ENCODE results near the gene SFTA2.

DNA sequence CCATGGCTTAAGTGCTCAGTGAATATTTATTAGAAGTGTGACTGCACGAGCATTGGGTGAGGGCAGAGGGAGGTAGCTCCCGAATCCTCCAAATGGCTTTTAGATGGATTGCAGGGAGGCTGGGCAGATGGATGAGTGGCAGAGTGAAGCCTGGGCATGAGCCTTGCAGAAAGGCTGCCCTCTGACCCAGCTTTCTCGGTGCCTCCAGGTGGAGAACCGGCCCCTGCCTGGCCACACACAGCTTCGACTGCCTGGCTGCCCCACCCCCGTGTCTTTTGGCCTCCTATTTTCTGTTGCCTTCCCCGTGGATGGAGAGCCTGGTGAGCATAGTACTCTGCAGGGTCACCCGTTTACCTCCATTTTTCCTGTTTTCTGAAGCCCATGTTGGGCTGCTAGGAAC lies 14.5 kb downstream of the SFTA2 start:
- no peak for TF ChIP-seq FOSL2 (IDR thresholded peaks at IDR 0.05; ENCODE audit: borderline replicate concordance, low read depth)
- TF ChIP-seq, protein P1, sequence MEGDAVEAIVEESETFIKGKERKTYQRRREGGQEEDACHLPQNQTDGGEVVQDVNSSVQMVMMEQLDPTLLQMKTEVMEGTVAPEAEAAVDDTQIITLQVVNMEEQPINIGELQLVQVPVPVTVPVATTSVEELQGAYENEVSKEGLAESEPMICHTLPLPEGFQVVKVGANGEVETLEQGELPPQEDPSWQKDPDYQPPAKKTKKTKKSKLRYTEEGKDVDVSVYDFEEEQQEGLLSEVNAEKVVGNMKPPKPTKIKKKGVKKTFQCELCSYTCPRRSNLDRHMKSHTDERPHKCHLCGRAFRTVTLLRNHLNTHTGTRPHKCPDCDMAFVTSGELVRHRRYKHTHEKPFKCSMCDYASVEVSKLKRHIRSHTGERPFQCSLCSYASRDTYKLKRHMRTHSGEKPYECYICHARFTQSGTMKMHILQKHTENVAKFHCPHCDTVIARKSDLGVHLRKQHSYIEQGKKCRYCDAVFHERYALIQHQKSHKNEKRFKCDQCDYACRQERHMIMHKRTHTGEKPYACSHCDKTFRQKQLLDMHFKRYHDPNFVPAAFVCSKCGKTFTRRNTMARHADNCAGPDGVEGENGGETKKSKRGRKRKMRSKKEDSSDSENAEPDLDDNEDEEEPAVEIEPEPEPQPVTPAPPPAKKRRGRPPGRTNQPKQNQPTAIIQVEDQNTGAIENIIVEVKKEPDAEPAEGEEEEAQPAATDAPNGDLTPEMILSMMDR (IDR thresholded peaks at IDR 0.05), result no peak
- TF ChIP-seq MEF2A (IDR thresholded peaks at IDR 0.05; ENCODE audit: borderline replicate concordance, low read depth), result no peak
- TF ChIP-seq, protein P2, sequence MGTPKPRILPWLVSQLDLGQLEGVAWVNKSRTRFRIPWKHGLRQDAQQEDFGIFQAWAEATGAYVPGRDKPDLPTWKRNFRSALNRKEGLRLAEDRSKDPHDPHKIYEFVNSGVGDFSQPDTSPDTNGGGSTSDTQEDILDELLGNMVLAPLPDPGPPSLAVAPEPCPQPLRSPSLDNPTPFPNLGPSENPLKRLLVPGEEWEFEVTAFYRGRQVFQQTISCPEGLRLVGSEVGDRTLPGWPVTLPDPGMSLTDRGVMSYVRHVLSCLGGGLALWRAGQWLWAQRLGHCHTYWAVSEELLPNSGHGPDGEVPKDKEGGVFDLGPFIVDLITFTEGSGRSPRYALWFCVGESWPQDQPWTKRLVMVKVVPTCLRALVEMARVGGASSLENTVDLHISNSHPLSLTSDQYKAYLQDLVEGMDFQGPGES (IDR thresholded peaks at IDR 0.05; ENCODE audit: low read depth, low read length), result no peak
- TF ChIP-seq, protein P3, sequence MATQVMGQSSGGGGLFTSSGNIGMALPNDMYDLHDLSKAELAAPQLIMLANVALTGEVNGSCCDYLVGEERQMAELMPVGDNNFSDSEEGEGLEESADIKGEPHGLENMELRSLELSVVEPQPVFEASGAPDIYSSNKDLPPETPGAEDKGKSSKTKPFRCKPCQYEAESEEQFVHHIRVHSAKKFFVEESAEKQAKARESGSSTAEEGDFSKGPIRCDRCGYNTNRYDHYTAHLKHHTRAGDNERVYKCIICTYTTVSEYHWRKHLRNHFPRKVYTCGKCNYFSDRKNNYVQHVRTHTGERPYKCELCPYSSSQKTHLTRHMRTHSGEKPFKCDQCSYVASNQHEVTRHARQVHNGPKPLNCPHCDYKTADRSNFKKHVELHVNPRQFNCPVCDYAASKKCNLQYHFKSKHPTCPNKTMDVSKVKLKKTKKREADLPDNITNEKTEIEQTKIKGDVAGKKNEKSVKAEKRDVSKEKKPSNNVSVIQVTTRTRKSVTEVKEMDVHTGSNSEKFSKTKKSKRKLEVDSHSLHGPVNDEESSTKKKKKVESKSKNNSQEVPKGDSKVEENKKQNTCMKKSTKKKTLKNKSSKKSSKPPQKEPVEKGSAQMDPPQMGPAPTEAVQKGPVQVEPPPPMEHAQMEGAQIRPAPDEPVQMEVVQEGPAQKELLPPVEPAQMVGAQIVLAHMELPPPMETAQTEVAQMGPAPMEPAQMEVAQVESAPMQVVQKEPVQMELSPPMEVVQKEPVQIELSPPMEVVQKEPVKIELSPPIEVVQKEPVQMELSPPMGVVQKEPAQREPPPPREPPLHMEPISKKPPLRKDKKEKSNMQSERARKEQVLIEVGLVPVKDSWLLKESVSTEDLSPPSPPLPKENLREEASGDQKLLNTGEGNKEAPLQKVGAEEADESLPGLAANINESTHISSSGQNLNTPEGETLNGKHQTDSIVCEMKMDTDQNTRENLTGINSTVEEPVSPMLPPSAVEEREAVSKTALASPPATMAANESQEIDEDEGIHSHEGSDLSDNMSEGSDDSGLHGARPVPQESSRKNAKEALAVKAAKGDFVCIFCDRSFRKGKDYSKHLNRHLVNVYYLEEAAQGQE (IDR thresholded peaks at IDR 0.05; ENCODE audit: low read depth, low read length), result no peak
- no peak for TF ChIP-seq POLR2AphosphoS5 (IDR thresholded peaks at IDR 0.05; ENCODE audit: low read depth, low read length)
- TF ChIP-seq, protein P4, sequence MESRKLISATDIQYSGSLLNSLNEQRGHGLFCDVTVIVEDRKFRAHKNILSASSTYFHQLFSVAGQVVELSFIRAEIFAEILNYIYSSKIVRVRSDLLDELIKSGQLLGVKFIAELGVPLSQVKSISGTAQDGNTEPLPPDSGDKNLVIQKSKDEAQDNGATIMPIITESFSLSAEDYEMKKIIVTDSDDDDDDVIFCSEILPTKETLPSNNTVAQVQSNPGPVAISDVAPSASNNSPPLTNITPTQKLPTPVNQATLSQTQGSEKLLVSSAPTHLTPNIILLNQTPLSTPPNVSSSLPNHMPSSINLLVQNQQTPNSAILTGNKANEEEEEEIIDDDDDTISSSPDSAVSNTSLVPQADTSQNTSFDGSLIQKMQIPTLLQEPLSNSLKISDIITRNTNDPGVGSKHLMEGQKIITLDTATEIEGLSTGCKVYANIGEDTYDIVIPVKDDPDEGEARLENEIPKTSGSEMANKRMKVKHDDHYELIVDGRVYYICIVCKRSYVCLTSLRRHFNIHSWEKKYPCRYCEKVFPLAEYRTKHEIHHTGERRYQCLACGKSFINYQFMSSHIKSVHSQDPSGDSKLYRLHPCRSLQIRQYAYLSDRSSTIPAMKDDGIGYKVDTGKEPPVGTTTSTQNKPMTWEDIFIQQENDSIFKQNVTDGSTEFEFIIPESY (IDR thresholded peaks at IDR 0.05; ENCODE audit: borderline replicate concordance, low read depth), result no peak
- TF ChIP-seq SMC3 (IDR thresholded peaks at IDR 0.05; ENCODE audit: low read depth, low read length), result no peak
- TF ChIP-seq SIN3A (IDR thresholded peaks at IDR 0.05; ENCODE audit: borderline replicate concordance, low read depth, low read length), result no peak
- TF ChIP-seq NFIC (IDR thresholded peaks at IDR 0.05; ENCODE audit: borderline replicate concordance), result no peak
- no peak for TF ChIP-seq JUND (IDR thresholded peaks at IDR 0.05)
- no peak for TF ChIP-seq RAD21 (IDR thresholded peaks at IDR 0.05; ENCODE audit: low read length)
- TF ChIP-seq EZH2phosphoT487 (IDR thresholded peaks at IDR 0.05; ENCODE audit: borderline replicate concordance, low read depth), result no peak
